Hindlimb muscle (tissue), 1 donor: Measurements from ENCODE around the gene TPM1. TPM values are rescaled to one million over a fixed set of nuclear protein-coding genes. Genes with fewer than 3 reads are reported as not detected.
A peak's percentile ranks its signal among the peaks of the same experiment; 100 is the strongest.

Experiments used
- DNase-seq: peaks from one replicate; pipeline ENCODE4 v3.0.0-alpha.2; 2013
- polyA plus RNA-seq: library from polyadenylated mRNA; unstranded; fragments of 120-200 nt; gene quantifications from one replicate; pipeline ENCODE4 v1.2.1, GENCODE V29; 2013; ENCODE audit not compliant: insufficient read length

The TPM1 gene
- polyA plus RNA-seq, 1 donor: 6,185 TPM

GRCh38 chr15:63018639-63019038 lies 23.9 kb upstream of the TPM1 start:
- DNase-seq: no peak

GRCh38 chr15:63019511-63020109 lies 22.9 kb upstream of the TPM1 start:
- DNase-seq: no peak

GRCh38 chr15:63020128-63020527 lies 22.4 kb upstream of the TPM1 start:
- no peak for DNase-seq

- DNase-seq: no peak
These were observed 21.7 kb upstream of the TPM1 start for GRCh38 chr15:63020759-63021430.

GRCh38 chr15:63022181-63022580 lies 20.4 kb upstream of the TPM1 start:
- no peak for DNase-seq

GRCh38 chr15:63022663-63023062 lies 19.9 kb upstream of the TPM1 start:
- no peak for DNase-seq

DNA sequence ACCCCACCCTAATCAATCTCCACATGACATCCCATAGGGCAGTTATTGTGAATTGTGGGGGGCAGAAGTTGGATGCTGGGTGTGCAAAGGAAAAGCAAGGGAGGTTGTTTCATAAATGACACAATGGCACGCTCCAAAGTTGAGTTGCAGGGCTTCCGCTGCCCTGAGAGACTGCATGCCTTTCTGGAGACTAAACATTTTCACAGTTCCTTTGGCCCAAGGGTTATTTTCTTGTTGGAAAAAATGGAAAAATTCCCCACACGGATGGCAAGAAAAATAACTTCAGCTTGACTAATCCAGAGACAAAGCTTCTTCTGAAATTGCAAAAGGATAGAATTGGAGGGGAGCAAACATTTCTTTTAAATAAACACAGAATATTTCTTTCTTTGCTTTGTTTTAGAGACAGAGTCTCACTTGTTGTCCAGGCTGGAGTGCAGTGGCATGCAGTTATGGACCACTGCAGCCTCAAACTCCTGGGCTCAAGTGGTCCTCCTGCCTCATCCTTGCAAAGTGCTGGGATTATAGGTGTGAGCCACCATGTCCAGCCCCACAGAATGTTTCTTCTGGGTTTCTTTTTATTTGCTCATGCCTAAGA lies 19.1 kb upstream of the TPM1 start:
- DNase-seq: no peak

GRCh38 chr15:63025460-63025859 lies 17.1 kb upstream of the TPM1 start:
- no peak for DNase-seq

DNA sequence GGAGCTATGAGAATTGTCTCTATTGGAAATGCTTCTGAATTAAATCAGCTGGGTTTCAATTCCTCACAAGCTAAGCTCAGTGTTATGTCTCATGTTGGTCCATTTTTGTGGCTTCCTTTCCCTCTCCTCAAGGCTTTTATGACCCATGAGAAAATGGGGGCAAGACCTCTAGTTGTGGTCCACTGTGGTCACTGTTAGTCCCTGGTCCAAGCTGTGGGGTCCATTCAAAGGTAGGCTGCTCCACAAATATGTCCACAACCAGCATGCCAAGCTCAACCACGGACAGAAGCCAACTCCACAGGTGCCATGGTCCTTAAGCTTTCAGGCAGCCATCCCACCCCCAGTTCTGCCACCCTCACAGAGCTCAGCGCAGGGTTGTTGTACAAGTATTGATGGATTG lies 14.9 kb upstream of the TPM1 start:
- no peak for DNase-seq

DNA sequence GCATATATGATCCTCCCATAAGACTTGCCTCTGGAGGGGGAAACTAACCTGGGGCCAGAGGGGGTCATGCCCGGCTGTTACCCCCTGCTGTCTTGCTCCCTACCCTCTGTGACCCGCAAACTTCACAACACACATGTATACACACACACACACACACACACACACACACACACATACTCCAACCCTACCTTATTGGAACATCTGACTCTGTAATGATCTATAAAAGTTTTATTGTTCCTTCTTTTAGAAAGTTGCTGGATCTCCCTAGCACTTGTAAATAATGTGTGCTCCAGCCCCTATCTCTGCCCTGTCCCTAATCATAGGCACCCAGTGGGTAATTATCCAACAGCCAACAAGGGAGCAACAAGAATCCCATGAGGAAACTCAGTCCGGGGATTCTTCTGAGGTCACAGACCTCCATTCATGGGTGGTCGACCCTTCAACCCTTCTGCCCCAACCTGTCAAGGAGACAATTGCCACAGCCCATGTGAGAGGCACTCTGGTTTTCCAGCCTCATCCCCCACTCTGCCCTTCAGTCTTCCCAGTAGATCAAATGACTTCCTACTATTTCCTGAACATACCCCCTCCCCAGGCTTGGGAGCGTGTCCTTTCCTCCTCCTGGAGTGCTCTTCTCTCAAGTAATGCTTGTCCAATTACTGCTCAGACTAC lies 14.0 kb upstream of the TPM1 start:
- no peak for DNase-seq

- DNase-seq: no peak
These were observed 12.9 kb upstream of the TPM1 start for GRCh38 chr15:63029676-63030075.

- peak; percentile 55 for DNase-seq
These were observed 12.4 kb upstream of the TPM1 start for GRCh38 chr15:63030101-63030551.

GRCh38 chr15:63034578-63034977 lies 8.0 kb upstream of the TPM1 start:
- DNase-seq: no peak

GRCh38 chr15:63035253-63035652 lies 7.3 kb upstream of the TPM1 start:
- DNase-seq: no peak

DNA sequence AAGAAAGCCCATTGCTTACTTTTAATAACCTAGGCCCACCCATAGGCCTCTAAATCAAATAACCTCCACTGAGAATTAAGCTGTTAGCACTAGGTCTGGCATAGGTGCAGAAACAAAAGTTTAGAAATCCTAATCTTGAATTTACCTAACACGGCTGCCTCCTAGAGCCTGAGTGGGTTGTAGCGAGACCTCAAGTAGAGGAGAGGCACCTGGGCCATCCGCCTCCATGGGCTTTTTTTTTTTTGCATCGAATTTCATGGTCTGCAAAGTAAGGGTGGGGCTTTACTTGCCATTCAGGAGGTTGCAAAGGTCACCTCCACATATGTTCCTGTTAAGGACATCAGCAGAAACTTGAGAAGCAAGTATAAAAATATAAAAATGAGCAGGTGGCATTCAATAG lies 6.6 kb upstream of the TPM1 start:
- no peak for DNase-seq

- DNase-seq: no peak
These were observed 4.4 kb upstream of the TPM1 start for GRCh38 chr15:63037976-63038720.

DNA sequence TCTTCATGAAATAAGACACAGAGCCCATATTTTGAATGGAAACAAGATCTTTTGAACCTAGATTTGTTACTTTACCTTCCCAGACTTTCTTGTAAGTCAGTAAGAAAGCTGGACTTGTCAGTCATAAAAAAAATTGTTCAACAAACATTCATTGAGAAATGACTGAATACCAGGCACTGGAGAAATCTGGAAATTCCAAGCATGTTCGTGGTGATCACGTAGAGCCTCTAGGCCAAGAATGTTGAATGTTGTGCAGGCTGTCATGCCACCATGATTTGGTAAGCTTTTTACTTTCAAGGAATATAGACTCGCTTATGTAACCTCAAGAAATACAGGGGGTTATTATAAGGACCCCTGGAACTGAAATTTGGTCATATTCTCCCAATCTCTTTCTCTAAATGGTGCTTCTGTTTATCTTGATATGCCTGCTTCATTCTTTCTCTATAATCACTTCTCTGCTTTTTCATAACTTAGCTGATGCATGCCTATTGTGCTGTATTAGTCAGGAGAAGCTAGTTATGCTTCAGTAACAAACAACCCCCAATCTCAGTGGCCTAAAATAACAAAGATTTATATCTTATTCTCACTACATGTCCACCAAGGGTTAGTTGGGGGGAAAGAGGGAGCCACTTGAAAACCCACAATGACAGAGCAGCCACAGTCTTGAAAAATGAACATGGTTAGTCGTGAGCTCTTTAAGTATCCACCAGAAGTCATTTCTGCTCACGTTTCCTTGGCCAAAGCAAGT lies 3.4 kb upstream of the TPM1 start:
- no peak for DNase-seq

- DNase-seq: no peak
These were observed 2.7 kb upstream of the TPM1 start for GRCh38 chr15:63039811-63040210.

DNA sequence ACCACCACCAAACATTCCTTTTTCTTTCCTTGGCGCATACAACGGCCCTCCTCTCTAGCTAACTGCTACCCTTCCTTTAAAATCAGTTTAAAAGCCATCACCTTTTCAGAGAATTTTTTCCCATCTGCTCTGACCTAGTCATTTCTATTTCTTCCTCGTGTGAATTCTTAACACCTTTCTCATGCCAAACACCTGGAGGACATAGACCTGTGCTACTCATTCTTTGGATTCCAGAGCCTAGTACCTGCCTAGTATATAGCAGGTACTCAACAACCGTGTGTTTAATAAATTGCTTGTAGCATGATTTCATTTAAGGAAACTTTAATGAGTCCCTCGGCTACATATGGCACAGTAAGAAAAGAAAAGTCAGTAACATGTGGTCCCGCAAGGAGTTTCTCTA lies 2.0 kb upstream of the TPM1 start:
- DNase-seq: no peak

DNA sequence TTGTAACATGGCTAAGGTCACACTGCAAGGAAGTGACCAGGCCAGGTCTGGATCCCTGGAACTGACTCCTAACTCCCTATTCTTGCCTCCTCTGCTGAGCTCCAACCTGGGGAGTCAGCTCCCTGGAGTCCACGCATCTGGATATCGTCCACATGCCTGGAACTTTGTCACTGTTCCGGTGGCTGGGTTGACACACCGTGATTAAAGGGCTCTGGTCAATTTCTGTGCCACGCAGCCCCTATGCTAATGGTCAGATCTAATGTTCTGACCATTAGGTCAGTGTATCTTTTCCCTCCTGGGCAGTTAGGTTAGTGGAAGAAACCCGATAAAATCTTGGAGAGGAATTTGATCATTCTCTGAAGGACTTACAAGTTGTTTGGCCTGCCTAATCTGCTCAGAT lies 1.6 kb upstream of the TPM1 start:
- no peak for DNase-seq

- no peak for DNase-seq
These were observed 1.1 kb upstream of the TPM1 start for GRCh38 chr15:63041402-63041973.

DNA sequence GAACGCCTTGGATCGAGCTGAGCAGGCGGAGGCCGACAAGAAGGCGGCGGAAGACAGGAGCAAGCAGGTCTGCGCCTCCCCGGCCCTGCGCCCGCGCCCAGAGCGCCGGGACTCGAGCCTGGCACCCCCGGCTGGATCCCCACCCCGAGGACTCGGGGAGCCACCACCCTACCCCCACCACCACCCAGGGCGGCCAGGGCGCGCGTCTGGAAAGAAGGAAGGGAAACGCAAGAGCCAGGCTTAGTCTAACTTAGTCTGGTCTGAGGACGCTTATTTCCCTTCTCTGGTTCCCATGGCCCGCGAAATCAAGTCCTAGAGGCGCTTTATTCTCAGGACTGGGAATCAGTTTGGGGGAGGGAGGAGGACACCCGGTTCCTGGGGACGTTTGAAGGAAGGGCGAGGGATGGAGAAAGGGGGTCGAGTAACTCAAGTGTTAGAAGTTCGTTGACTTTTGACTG lies 359 bp downstream of the TPM1 start:
- DNase-seq: no peak
